Smooth muscle cell (in vitro differentiated cells): ENCODE measurements around the gene OR10S1. TPM values are rescaled to one million over a fixed set of nuclear protein-coding genes. Genes with fewer than 3 reads are reported as not detected.

ENCODE experiments used
- DNase-seq: peaks from one replicate; lab custom pipeline; 2025; ENCODE audit not compliant: unreplicated experiment; lab: John Stamatoyannopoulos, UW
- H2AFZ ChIP-seq: fragments of 200-600 bp; sonication (generic); 2 replicates; pipeline ENCODE4 v1.6.0; 2016; ENCODE audit warnings: antibody characterized with exemption, low read depth, mild to moderate bottlenecking
- H3F3A ChIP-seq: fragments of 200-600 bp; sonication (generic); 2 replicates; pipeline ENCODE4 v1.6.0; 2017; ENCODE audit warnings: antibody characterized with exemption, low read depth
- H3K27ac ChIP-seq: fragments of 200-600 bp; sonication (generic); 2 replicates; pipeline ENCODE4 v1.5.1; 2016; ENCODE audit warnings: low read depth, mild to moderate bottlenecking
- H3K27me3 ChIP-seq: fragments of 200-600 bp; sonication (generic); 2 replicates; pipeline ENCODE4 v1.6.1; 2016; ENCODE audit warnings: low read depth, mild to moderate bottlenecking
- H3K36me3 ChIP-seq: fragments of 200-600 bp; sonication (generic); 2 replicates; pipeline ENCODE4 v1.5.1; 2016; ENCODE audit warnings: low read depth
- H3K4me1 ChIP-seq: fragments of 200-600 bp; sonication (generic); 2 replicates; pipeline ENCODE4 v1.5.1; 2016; ENCODE audit warnings: low read depth
- H3K4me2 ChIP-seq: fragments of 200-600 bp; sonication (generic); 2 replicates; pipeline ENCODE4 v1.6.0; 2016; ENCODE audit warnings: mild to moderate bottlenecking
- H3K4me3 ChIP-seq: fragments of 200-600 bp; sonication (generic); 2 replicates; pipeline ENCODE4 v1.5.1; 2016; ENCODE audit warnings: mild to moderate bottlenecking
- H3K79me2 ChIP-seq: fragments of 200-600 bp; sonication (generic); 2 replicates; pipeline ENCODE4 v1.6.0; 2016; ENCODE audit warnings: low read depth, mild to moderate bottlenecking
- H3K9ac ChIP-seq: fragments of 200-600 bp; sonication (generic); 2 replicates; pipeline ENCODE4 v1.6.0; 2016; ENCODE audit warnings: low read depth
- H3K9me3 ChIP-seq: fragments of 200-600 bp; sonication (generic); replicated peaks from 2 replicates; pipeline ENCODE4 v1.5.1; 2016; ENCODE audit warnings: low read depth
- H4K20me1 ChIP-seq: fragments of 200-600 bp; sonication (generic); 2 replicates; pipeline ENCODE4 v1.6.0; 2016; ENCODE audit warnings: low read depth
- WGBS: methylation state at CpG from one replicate; pipeline ENCODE4 v1.1.7; 2016; ENCODE audit warnings: low lambda C conversion rate; 5-methylcytosine and 5-hydroxymethylcytosine counted together
- polyA plus RNA-seq: library from polyadenylated mRNA; unstranded; fragments of >200 nt; fragmentation: Nextera tagmentation; extraction: Ambion mirVana; gene quantifications from 2 replicates; pipeline ENCODE4 v1.2.1, GENCODE V29; 2016
- total RNA-seq: library from RNA; depleted of rRNA; stranded (reverse); fragments of >200 nt; gene quantifications from 2 replicates; pipeline ENCODE4 v1.2.3, GENCODE V29; 2014
- TF ChIP-seq, protein P1 (sequence below): fragments of 200-600 bp; sonication (generic); IDR thresholded peaks from 2 replicates; pipeline ENCODE4 v1.5.1; 2017; ENCODE audit warnings: borderline replicate concordance, mild to moderate bottlenecking, antibody characterized with exemption; ENCODE audit not compliant: insufficient read depth, poor library complexity, severe bottlenecking

OR10S1 gene
- total and polyA plus RNA-seq, 2 experiments from 2014 or later: not detected

DNA sequence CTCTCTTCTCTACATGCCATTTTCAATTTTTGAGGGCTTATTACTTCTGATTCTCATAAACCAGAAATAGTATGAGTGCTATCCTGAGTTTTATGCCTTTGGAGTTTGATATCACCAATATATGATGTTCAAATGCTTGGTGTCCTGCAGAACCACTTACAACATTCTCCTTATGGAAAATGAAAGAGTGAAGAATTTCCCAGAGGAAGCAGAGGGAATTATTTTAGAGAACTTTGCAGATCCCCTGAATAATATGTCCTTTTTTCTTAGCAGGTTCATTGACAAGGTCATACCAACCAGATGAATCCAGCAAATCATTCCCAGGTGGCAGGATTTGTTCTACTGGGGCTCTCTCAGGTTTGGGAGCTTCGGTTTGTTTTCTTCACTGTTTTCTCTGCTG lies 38.3 kb downstream of the OR10S1 start, which contains the start of gene OR4D5:
TSS of gene OR4D5 (plus strand) at position 301 of the 400 bp plus-strand sequence. CDS start at position 301, 0 bp downstream.
- H2AFZ ChIP-seq: no peak within 1 kb of the TSS
- no peaks in the 10 kb centered on the region for H3K4me1 ChIP-seq
- H3K9ac ChIP-seq: no peak within 1 kb of the TSS
- no peaks in the 10 kb centered on the region for H3K27me3 ChIP-seq
- no peaks in the 10 kb centered on the region for H3K79me2 ChIP-seq
- no peak for DNase-seq
- H4K20me1 ChIP-seq: no peaks in the 10 kb centered on the region
- H3K9me3 ChIP-seq: no peaks in the 10 kb centered on the region
- no peaks in the 10 kb centered on the region for H3K36me3 ChIP-seq
- TF ChIP-seq, protein P1, sequence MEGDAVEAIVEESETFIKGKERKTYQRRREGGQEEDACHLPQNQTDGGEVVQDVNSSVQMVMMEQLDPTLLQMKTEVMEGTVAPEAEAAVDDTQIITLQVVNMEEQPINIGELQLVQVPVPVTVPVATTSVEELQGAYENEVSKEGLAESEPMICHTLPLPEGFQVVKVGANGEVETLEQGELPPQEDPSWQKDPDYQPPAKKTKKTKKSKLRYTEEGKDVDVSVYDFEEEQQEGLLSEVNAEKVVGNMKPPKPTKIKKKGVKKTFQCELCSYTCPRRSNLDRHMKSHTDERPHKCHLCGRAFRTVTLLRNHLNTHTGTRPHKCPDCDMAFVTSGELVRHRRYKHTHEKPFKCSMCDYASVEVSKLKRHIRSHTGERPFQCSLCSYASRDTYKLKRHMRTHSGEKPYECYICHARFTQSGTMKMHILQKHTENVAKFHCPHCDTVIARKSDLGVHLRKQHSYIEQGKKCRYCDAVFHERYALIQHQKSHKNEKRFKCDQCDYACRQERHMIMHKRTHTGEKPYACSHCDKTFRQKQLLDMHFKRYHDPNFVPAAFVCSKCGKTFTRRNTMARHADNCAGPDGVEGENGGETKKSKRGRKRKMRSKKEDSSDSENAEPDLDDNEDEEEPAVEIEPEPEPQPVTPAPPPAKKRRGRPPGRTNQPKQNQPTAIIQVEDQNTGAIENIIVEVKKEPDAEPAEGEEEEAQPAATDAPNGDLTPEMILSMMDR: no peak
- no peak within 1 kb of the TSS for H3K4me3 ChIP-seq
- no peak within 1 kb of the TSS for H3K4me2 ChIP-seq
- no peaks in the 10 kb centered on the region for H3F3A ChIP-seq
- no peak within 1 kb of the TSS for H3K27ac ChIP-seq
- WGBS: 85% methylated on average over 1 of the region's 1 CpG

Other genes starting within 250 kb of the OR10S1 start
- gene ZNF202, start 236.1 kb downstream of the OR10S1 start, total RNA-seq: 3.6 and 6.3 TPM in 2 replicates
- 6.1 and 6.2 TPM in 2 replicates for gene ZNF202, start 236.1 kb downstream of the OR10S1 start, polyA plus RNA-seq
- not detected in 2 replicates for gene OR6X1, start 223.3 kb downstream of the OR10S1 start, total RNA-seq
- gene OR6X1, start 223.3 kb downstream of the OR10S1 start, polyA plus RNA-seq: not detected in 2 replicates
- gene OR6M1, start 171.4 kb downstream of the OR10S1 start, total RNA-seq: not detected in 2 replicates
- not detected in 2 replicates for gene OR6M1, start 171.4 kb downstream of the OR10S1 start, polyA plus RNA-seq
- not detected in 2 replicates for gene TMEM225, start 92.1 kb downstream of the OR10S1 start, total RNA-seq
- not detected in 2 replicates for gene TMEM225, start 92.1 kb downstream of the OR10S1 start, polyA plus RNA-seq
- gene OR8D4, start 75.6 kb downstream of the OR10S1 start, total RNA-seq: not detected in 2 replicates
- gene OR8D4, start 75.6 kb downstream of the OR10S1 start, polyA plus RNA-seq: not detected in 2 replicates
- not detected in 2 replicates for gene OR4D5, start 38.2 kb downstream of the OR10S1 start, total RNA-seq
- gene OR4D5, start 38.2 kb downstream of the OR10S1 start, polyA plus RNA-seq: not detected in 2 replicates
- gene OR6T1, start 33.9 kb downstream of the OR10S1 start, total RNA-seq: not detected in 2 replicates
- not detected in 2 replicates for gene OR6T1, start 33.9 kb downstream of the OR10S1 start, polyA plus RNA-seq
- not detected in 2 replicates for gene OR10G6, start 17.4 kb upstream of the OR10S1 start, total RNA-seq
- not detected in 2 replicates for gene OR10G6, start 17.4 kb upstream of the OR10S1 start, polyA plus RNA-seq
- not detected in 2 replicates for gene OR10G4, start 35.2 kb upstream of the OR10S1 start, total RNA-seq
- not detected in 2 replicates for gene OR10G4, start 35.2 kb upstream of the OR10S1 start, polyA plus RNA-seq
- not detected in 2 replicates for gene OR10G9, start 45.2 kb upstream of the OR10S1 start, total RNA-seq
- gene OR10G9, start 45.2 kb upstream of the OR10S1 start, polyA plus RNA-seq: not detected in 2 replicates
- gene OR10G8, start 49.0 kb upstream of the OR10S1 start, total RNA-seq: not detected in 2 replicates
- gene OR10G8, start 49.0 kb upstream of the OR10S1 start, polyA plus RNA-seq: not detected in 2 replicates
- not detected in 2 replicates for gene OR10G7, start 63.5 kb upstream of the OR10S1 start, total RNA-seq
- not detected in 2 replicates for gene OR10G7, start 63.5 kb upstream of the OR10S1 start, polyA plus RNA-seq
- gene VWA5A, start 137.7 kb upstream of the OR10S1 start, total RNA-seq: 10.1 and 11.5 TPM in 2 replicates
- 12.3 and 16.0 TPM in 2 replicates for gene VWA5A, start 137.7 kb upstream of the OR10S1 start, polyA plus RNA-seq
- not detected in 2 replicates for gene OR10D3, start 205.6 kb upstream of the OR10S1 start, total RNA-seq
- not detected in 2 replicates for gene OR10D3, start 205.6 kb upstream of the OR10S1 start, polyA plus RNA-seq